Stomach (tissue), 4 donors: ENCODE measurements around the gene CISH.

Experiments used
- CTCF ChIP-seq, 7 experiments: fragments of 450-650 bp in 4 of 7; fragments of 200-600 bp in 3 of 7; sonication (generic) in 3 of 7; IDR thresholded peaks; one replicate each; pipeline ENCODE4 v1.5.1; 2016 to 2019; ENCODE audit warnings: antibody characterized with exemption in 7 of 7, control low read depth in 2 of 7, mild to moderate bottlenecking in 1 of 7
- EP300 ChIP-seq: sonication (generic); formaldehyde crosslinking; IDR thresholded peaks from one replicate; pipeline ENCODE4 v1.6.1; 2017; ENCODE audit warnings: antibody characterized with exemption
- POLR2A ChIP-seq, 4 donors: fragments of 450-650 bp; IDR thresholded peaks; one replicate each; pipeline ENCODE4 v1.6.1; 2016; ENCODE audit warnings: antibody characterized with exemption in 4 of 4, control low read depth in 2 of 4, mild to moderate bottlenecking in 1 of 4, moderate library complexity in 1 of 4

GRCh38 chr3:50607271-50608091 lies 4.1 kb downstream of the CISH start:
- TF ChIP-seq CTCF (IDR thresholded peaks at IDR 0.05) (no peak), POLR2A (IDR thresholded peaks at IDR 0.05) (no peak), EP300 (no peak)
